Effector memory CD8-positive, alpha-beta T cell (primary cell): Measurements from ENCODE around the gene PROZ.
"Not testable (repeated sequence)": the region's sequence is repeated elsewhere in the genome, so short reads cannot be mapped to it uniquely, and the experiment has no call there.

Experiments
- ATAC-seq: fragments of 150-1000 bp; cut with Tn5 transposase; replicated peaks from 2 replicates; pipeline ENCODE4 v1.10.0; 2021; ENCODE audit warnings: mild to moderate bottlenecking, moderate library complexity
- DNase-seq, 3 experiments: peaks; one replicate each; pipeline ENCODE4 v3.0.0; 2021
- H3K27ac Mint-ChIP-seq, 2 donors: one replicate each; pipeline ENCODE4 v1.8.0; 2022; ENCODE audit warnings: mild to moderate bottlenecking in 2 of 2, mixed read lengths in 2 of 2, moderate library complexity in 2 of 2
- H3K27me3 Mint-ChIP-seq, 2 donors: one replicate each; pipeline ENCODE4 v1.8.0; 2022; ENCODE audit warnings: mixed read lengths in 2 of 2
- H3K36me3 Mint-ChIP-seq: one replicate; pipeline ENCODE4 v1.8.0; 2022; ENCODE audit warnings: mild to moderate bottlenecking, moderate library complexity, mixed read lengths; ENCODE audit not compliant: insufficient read depth
- H3K4me1 Mint-ChIP-seq, 2 donors: one replicate each; pipeline ENCODE4 v1.8.0; 2022; ENCODE audit warnings: low read depth in 2 of 2, mixed read lengths in 2 of 2
- H3K4me3 Mint-ChIP-seq, 2 donors: one replicate each; pipeline ENCODE4 v1.8.0; 2022; ENCODE audit warnings: mild to moderate bottlenecking in 2 of 2, mixed read lengths in 2 of 2, moderate library complexity in 2 of 2
- H3K9me3 Mint-ChIP-seq, 2 donors: one replicate each; pipeline ENCODE4 v1.8.0; 2022; ENCODE audit warnings: mixed read lengths in 2 of 2
- total RNA-seq, 9 experiments: gene quantifications; one replicate each; lab custom pipeline; 2026; lab: John Stamatoyannopoulos, UW

PROZ gene
- 0 to 0.06 (median 0) reads per million in 9 experiments for total RNA-seq

GRCh38 chr13:113157929-113158747, at the start of gene PROZ:
Gene PROZ (plus strand): TSS chr13:113158648. CDS start chr13:113158661, 13 bp downstream.
- Mint-ChIP-seq H3K27me3 (no peaks in the 10 kb centered on the region), H3K9me3 (peaks cover 0 to 2% of the 10 kb centered on the region in 2 donors), H3K4me3 (no peak within 1 kb of the TSS), H3K36me3 (peaks cover 24% of the 10 kb centered on the region), H3K4me1 (peaks cover 7 to 19% of the 10 kb centered on the region in 2 donors), H3K27ac (peak within 1 kb of the TSS; percentile 68 to 79)
- ATAC-seq: no peak
- no peak for DNase-seq

GRCh38 chr13:113109151-113110047, 49.0 kb upstream of the PROZ start:
- Mint-ChIP-seq H3K36me3 (peaks cover 3% of the 10 kb centered on the region), H3K27me3 (no peaks in the 10 kb centered on the region), H3K4me1 (peaks cover 0 to 2% of the 10 kb centered on the region in 2 donors), H3K4me3 (peak overlapping the region; percentile 66 to 74), H3K9me3 (no peaks in the 10 kb centered on the region), H3K27ac (no peak overlapping the region)
- no peak for DNase-seq
- no peak for ATAC-seq

GRCh38 chr13:113110048-113110851, 48.2 kb upstream of the PROZ start:
- DNase-seq: peak in 1 of 3 experiments; percentile 17
- Mint-ChIP-seq H3K4me1 (peaks cover 0 to 2% of the 10 kb centered on the region in 2 donors), H3K27me3 (no peaks in the 10 kb centered on the region), H3K9me3 (no peaks in the 10 kb centered on the region), H3K36me3 (peaks cover 3% of the 10 kb centered on the region), H3K4me3 (peak overlapping the region; percentile 66 to 74), H3K27ac (no peak overlapping the region)
- peak; percentile 74 for ATAC-seq

GRCh38 chr13:113110852-113111315, 47.6 kb upstream of the PROZ start:
- peak; percentile 53 for ATAC-seq
- peaks cover 3% of the 10 kb centered on the region for H3K36me3 Mint-ChIP-seq
- H3K27me3 Mint-ChIP-seq: no peaks in the 10 kb centered on the region
- no peaks in the 10 kb centered on the region for H3K9me3 Mint-ChIP-seq
- DNase-seq: no peak
- H3K27ac Mint-ChIP-seq: peak overlapping the region in 1 of 2 donors; percentile 29
- H3K4me3 Mint-ChIP-seq: peak overlapping the region; percentile 66 to 74
- peaks cover 0 to 2% of the 10 kb centered on the region in 2 donors for H3K4me1 Mint-ChIP-seq

GRCh38 chr13:113111821-113112220, 46.6 kb upstream of the PROZ start:
- not testable (repeated sequence) for H3K4me1 Mint-ChIP-seq, H3K36me3 Mint-ChIP-seq, H3K9me3 Mint-ChIP-seq, ATAC-seq, H3K4me3 Mint-ChIP-seq, DNase-seq, H3K27ac Mint-ChIP-seq, H3K27me3 Mint-ChIP-seq

- ATAC-seq, H3K4me1 Mint-ChIP-seq, H3K27ac Mint-ChIP-seq, DNase-seq, H3K27me3 Mint-ChIP-seq, H3K9me3 Mint-ChIP-seq, H3K4me3 Mint-ChIP-seq, H3K36me3 Mint-ChIP-seq: not testable (repeated sequence)
Measured at GRCh38 chr13:113112475-113112874, 46.0 kb upstream of the PROZ start.

GRCh38 chr13:113112893-113113845, 45.3 kb upstream of the PROZ start:
- Mint-ChIP-seq H3K9me3 (no peaks in the 10 kb centered on the region), H3K27ac (no peak overlapping the region), H3K27me3 (peaks cover 0 to 8% of the 10 kb centered on the region in 2 donors), H3K4me1 (peaks cover 0 to 2% of the 10 kb centered on the region in 2 donors), H3K36me3 (peaks cover 3% of the 10 kb centered on the region), H3K4me3 (no peak overlapping the region)
- ATAC-seq (no peak), DNase-seq (no peak)

- no peak overlapping the region for H3K4me3 Mint-ChIP-seq
- peaks cover 3% of the 10 kb centered on the region for H3K36me3 Mint-ChIP-seq
- ATAC-seq: no peak
- no peaks in the 10 kb centered on the region for H3K9me3 Mint-ChIP-seq
- peaks cover 0 to 2% of the 10 kb centered on the region in 2 donors for H3K4me1 Mint-ChIP-seq
- H3K27ac Mint-ChIP-seq: no peak overlapping the region
- peaks cover 0 to 8% of the 10 kb centered on the region in 2 donors for H3K27me3 Mint-ChIP-seq
- no peak for DNase-seq
Measured at GRCh38 chr13:113113846-113114271, 44.6 kb upstream of the PROZ start.

- Mint-ChIP-seq H3K36me3 (peaks cover 3% of the 10 kb centered on the region), H3K4me3 (no peak overlapping the region), H3K4me1 (peaks cover 0 to 2% of the 10 kb centered on the region in 2 donors), H3K9me3 (no peaks in the 10 kb centered on the region), H3K27me3 (peaks cover 0 to 16% of the 10 kb centered on the region in 2 donors), H3K27ac (no peak overlapping the region)
- ATAC-seq (no peak), DNase-seq (no peak)
Measured at GRCh38 chr13:113114511-113115362, 43.7 kb upstream of the PROZ start.

GRCh38 chr13:113115363-113116205, 42.9 kb upstream of the PROZ start:
- no peaks in the 10 kb centered on the region for H3K9me3 Mint-ChIP-seq
- ATAC-seq (no peak), DNase-seq (no peak)
- no peak overlapping the region for H3K27ac Mint-ChIP-seq
- H3K27me3 Mint-ChIP-seq: peaks cover 0 to 22% of the 10 kb centered on the region in 2 donors
- H3K4me1 Mint-ChIP-seq: peaks cover 0 to 2% of the 10 kb centered on the region in 2 donors
- peaks cover 3% of the 10 kb centered on the region for H3K36me3 Mint-ChIP-seq
- H3K4me3 Mint-ChIP-seq: no peak overlapping the region
